WTC11 (cell line): ENCODE measurements around the gene OSGEPL1. TPM values are rescaled to one million over a fixed set of nuclear protein-coding genes. Genes with fewer than 3 reads are reported as not detected.

Experiments used
- ATAC-seq: fragments of 200-7000 bp; cut with Tn5 transposase; 2 replicates; pipeline ENCODE4 v1.10.0; 2021; ENCODE audit warnings: mild to moderate bottlenecking, moderate library complexity
- CTCF ChIA-PET: fragments of 300-600 bp; sonication (Branson Sonifier 250); formaldehyde crosslinking; loops from one replicate; lab custom pipeline; 2021; ENCODE audit warnings: antibody characterized with exemption; lab: Charles Lee
- POLR2A ChIA-PET: fragments of 350-600 bp; sonication (Branson Sonifier 250); formaldehyde crosslinking; loops from one replicate; lab custom pipeline; 2021; ENCODE audit warnings: antibody characterized with exemption; lab: Charles Lee
- DNase-seq: peaks from one replicate; pipeline ENCODE4 v3.0.0; 2021; ENCODE audit warnings: low spot score
- H3K27ac Mint-ChIP-seq: 2 replicates; pipeline ENCODE4 v1.8.0; 2021; ENCODE audit warnings: mixed read lengths
- H3K27me3 Mint-ChIP-seq: 2 replicates; pipeline ENCODE4 v1.8.0; 2021; ENCODE audit warnings: low read depth, mild to moderate bottlenecking, moderate library complexity, mixed read lengths
- H3K36me3 Mint-ChIP-seq: 2 replicates; pipeline ENCODE4 v1.8.0; 2021; ENCODE audit warnings: mixed read lengths
- H3K4me1 Mint-ChIP-seq: 2 replicates; pipeline ENCODE4 v1.8.0; 2022; ENCODE audit warnings: mixed read lengths
- H3K4me3 Mint-ChIP-seq: 2 replicates; pipeline ENCODE4 v1.8.0; 2021; ENCODE audit warnings: mild to moderate bottlenecking, moderate library complexity, mixed read lengths
- H3K9me3 Mint-ChIP-seq: 2 replicates; pipeline ENCODE4 v1.8.0; 2021; ENCODE audit warnings: mixed read lengths
- CBFB ChIP-seq: sonication (generic); formaldehyde crosslinking; IDR thresholded peaks from 2 replicates; pipeline ENCODE4 v1.8.1; 2022; ENCODE audit warnings: mild to moderate bottlenecking, low read depth, missing genetic modification reagents
- FOXJ3 ChIP-seq: sonication (generic); formaldehyde crosslinking; IDR thresholded peaks from 2 replicates; pipeline ENCODE4 v1.9.0; 2021; ENCODE audit warnings: missing genetic modification reagents, mild to moderate bottlenecking, borderline replicate concordance
- FOXK1 ChIP-seq: sonication (generic); formaldehyde crosslinking; IDR thresholded peaks from 2 replicates; pipeline ENCODE4 v1.8.0; 2022; ENCODE audit warnings: mild to moderate bottlenecking, moderate library complexity, missing genetic modification reagents
- FOXP1 ChIP-seq: sonication (generic); formaldehyde crosslinking; IDR thresholded peaks from 2 replicates; pipeline ENCODE4 v1.8.0; 2022; ENCODE audit warnings: missing genetic modification reagents, mild to moderate bottlenecking, moderate library complexity, borderline replicate concordance
- FOXP4 ChIP-seq: sonication (generic); formaldehyde crosslinking; IDR thresholded peaks from 2 replicates; pipeline ENCODE4 v1.8.0; 2022; ENCODE audit warnings: mild to moderate bottlenecking, missing genetic modification reagents
- IRF1 ChIP-seq: sonication (generic); formaldehyde crosslinking; IDR thresholded peaks from 2 replicates; pipeline ENCODE4 v1.8.0; 2023; ENCODE audit warnings: missing genetic modification reagents
- IRF2 ChIP-seq: sonication (generic); formaldehyde crosslinking; IDR thresholded peaks from 2 replicates; pipeline ENCODE4 v1.8.0; 2022; ENCODE audit warnings: low read depth, missing genetic modification reagents, borderline replicate concordance
- KAT7 ChIP-seq: sonication (generic); formaldehyde crosslinking; IDR thresholded peaks from 2 replicates; pipeline ENCODE4 v1.8.1; 2023; ENCODE audit warnings: missing genetic modification reagents, mild to moderate bottlenecking, borderline replicate concordance
- NFE2L1 ChIP-seq: sonication (generic); formaldehyde crosslinking; IDR thresholded peaks from 2 replicates; pipeline ENCODE4 v1.8.1; 2023; ENCODE audit warnings: missing genetic modification reagents
- PRDM15 ChIP-seq: sonication (generic); formaldehyde crosslinking; IDR thresholded peaks from 2 replicates; pipeline ENCODE4 v1.8.0; 2022; ENCODE audit warnings: missing genetic modification reagents
- RELA ChIP-seq: sonication (generic); formaldehyde crosslinking; IDR thresholded peaks from 2 replicates; pipeline ENCODE4 v1.8.1; 2022; ENCODE audit warnings: missing genetic modification reagents, mild to moderate bottlenecking, borderline replicate concordance
- STAT6 ChIP-seq: sonication (generic); formaldehyde crosslinking; conservative IDR thresholded peaks from 2 replicates; pipeline ENCODE4 v1.8.1; 2023; ENCODE audit warnings: mild to moderate bottlenecking, low read depth, missing genetic modification reagents, moderate library complexity
- TCF7 ChIP-seq: sonication (generic); formaldehyde crosslinking; IDR thresholded peaks from 2 replicates; pipeline ENCODE4 v1.8.0; 2022; ENCODE audit warnings: mild to moderate bottlenecking, low read depth, missing genetic modification reagents, moderate library complexity
- TP53 ChIP-seq: sonication (generic); formaldehyde crosslinking; IDR thresholded peaks from 2 replicates; pipeline ENCODE4 v1.8.1; 2023; ENCODE audit warnings: mild to moderate bottlenecking, missing genetic modification reagents
- ZBTB21 ChIP-seq: sonication (generic); formaldehyde crosslinking; IDR thresholded peaks from 2 replicates; pipeline ENCODE4 v1.8.1; 2023; ENCODE audit warnings: mild to moderate bottlenecking, missing genetic modification reagents, borderline replicate concordance
- ZNF219 ChIP-seq: sonication (generic); formaldehyde crosslinking; IDR thresholded peaks from 2 replicates; pipeline ENCODE4 v1.8.0; 2023; ENCODE audit warnings: missing genetic modification reagents, mild to moderate bottlenecking, borderline replicate concordance
- ZNF671 ChIP-seq: fragments of 250-450 bp; sonication (Bioruptor Pico); IDR thresholded peaks from 2 replicates; pipeline ENCODE4 v1.8.0; 2021; ENCODE audit warnings: mild to moderate bottlenecking
- total RNA-seq: library from RNA; stranded (reverse); gene quantifications from 3 replicates; pipeline ENCODE4 v1.2.3, GENCODE V29; 2021
- TF ChIP-seq, protein P1 (sequence below): sonication (generic); formaldehyde crosslinking; IDR thresholded peaks from 2 replicates; pipeline ENCODE4 v1.8.0; 2022; ENCODE audit warnings: mild to moderate bottlenecking, missing genetic modification reagents
- TF ChIP-seq, protein P2 (sequence below): sonication (generic); formaldehyde crosslinking; IDR thresholded peaks from 2 replicates; pipeline ENCODE4 v1.8.0; 2022; ENCODE audit warnings: mild to moderate bottlenecking, missing genetic modification reagents
- TF ChIP-seq, protein P3 (sequence below): sonication (generic); formaldehyde crosslinking; IDR thresholded peaks from 2 replicates; pipeline ENCODE4 v1.8.1; 2022; ENCODE audit warnings: mild to moderate bottlenecking, moderate library complexity, missing genetic modification reagents

Gene OSGEPL1
- total RNA-seq, 1 experiment from 2014 or later = 15.2 TPM

GRCh38 chr2:189791338-189792042 lies 28.9 kb upstream of the OSGEPL1 start (continued):
- no peak for TF ChIP-seq TCF7 (CRISPR knock-in tag)
- TF ChIP-seq RELA (CRISPR knock-in tag) = no peak
- no peak for TF ChIP-seq IRF2 (CRISPR knock-in tag)
- TF ChIP-seq FOXJ3 (CRISPR knock-in tag) = no peak
- TF ChIP-seq TP53 (CRISPR knock-in tag) = no peak
- TF ChIP-seq, all 79 proteins: peak for 0

GRCh38 chr2:189783927-189784867 lies 21.6 kb upstream of the OSGEPL1 start, which contains the start of the genes ORMDL1 and PMS1:
Gene ORMDL1, minus strand, starts transcription at chr2:189784339. Its CDS starts 1,744 bp downstream, at chr2:189782595.
Gene PMS1, plus strand, starts transcription at chr2:189784450. Its CDS starts 7,360 bp downstream, at chr2:189791810.
- POLR2A ChIA-PET = interaction anchor here (0.9 to 1.9 kb wide), 3 partner anchors 18 to 123 kb away, joined by 3 to 15 read pairs (median 4); partner anchors contain the start of gene OSGEPL1
- Mint-ChIP-seq H3K36me3 (peaks cover 41% of the 10 kb centered on the region), H3K4me1 (peaks cover 30% of the 10 kb centered on the region)
- TF ChIP-seq ZNF671 = no peak
- 0 out of 2 replicates have a peak, but pooled peaks have one; percentile 95 for TF ChIP-seq KAT7 (CRISPR knock-in tag)
- TF ChIP-seq, protein P1, sequence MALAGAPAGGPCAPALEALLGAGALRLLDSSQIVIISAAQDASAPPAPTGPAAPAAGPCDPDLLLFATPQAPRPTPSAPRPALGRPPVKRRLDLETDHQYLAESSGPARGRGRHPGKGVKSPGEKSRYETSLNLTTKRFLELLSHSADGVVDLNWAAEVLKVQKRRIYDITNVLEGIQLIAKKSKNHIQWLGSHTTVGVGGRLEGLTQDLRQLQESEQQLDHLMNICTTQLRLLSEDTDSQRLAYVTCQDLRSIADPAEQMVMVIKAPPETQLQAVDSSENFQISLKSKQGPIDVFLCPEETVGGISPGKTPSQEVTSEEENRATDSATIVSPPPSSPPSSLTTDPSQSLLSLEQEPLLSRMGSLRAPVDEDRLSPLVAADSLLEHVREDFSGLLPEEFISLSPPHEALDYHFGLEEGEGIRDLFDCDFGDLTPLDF (CRISPR knock-in tag) = no peak
- TF ChIP-seq STAT6 (CRISPR knock-in tag) = 0 out of 2 replicates have a peak, but pooled peaks have one; percentile 41
- peak; percentile 94; the same call in 1 of the 2 replicates for TF ChIP-seq FOXP1
- TF ChIP-seq FOXK1 (CRISPR knock-in tag) = peak; percentile 64
- TF ChIP-seq, protein P2, sequence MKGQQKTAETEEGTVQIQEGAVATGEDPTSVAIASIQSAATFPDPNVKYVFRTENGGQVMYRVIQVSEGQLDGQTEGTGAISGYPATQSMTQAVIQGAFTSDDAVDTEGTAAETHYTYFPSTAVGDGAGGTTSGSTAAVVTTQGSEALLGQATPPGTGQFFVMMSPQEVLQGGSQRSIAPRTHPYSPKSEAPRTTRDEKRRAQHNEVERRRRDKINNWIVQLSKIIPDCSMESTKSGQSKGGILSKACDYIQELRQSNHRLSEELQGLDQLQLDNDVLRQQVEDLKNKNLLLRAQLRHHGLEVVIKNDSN = peak; percentile 60; the same call in 1 of the 2 replicates
- peak; percentile 69; the same call in 1 of the 2 replicates for TF ChIP-seq FOXP4 (CRISPR knock-in tag)
- no peak for TF ChIP-seq PRDM15
- TF ChIP-seq, protein P3, sequence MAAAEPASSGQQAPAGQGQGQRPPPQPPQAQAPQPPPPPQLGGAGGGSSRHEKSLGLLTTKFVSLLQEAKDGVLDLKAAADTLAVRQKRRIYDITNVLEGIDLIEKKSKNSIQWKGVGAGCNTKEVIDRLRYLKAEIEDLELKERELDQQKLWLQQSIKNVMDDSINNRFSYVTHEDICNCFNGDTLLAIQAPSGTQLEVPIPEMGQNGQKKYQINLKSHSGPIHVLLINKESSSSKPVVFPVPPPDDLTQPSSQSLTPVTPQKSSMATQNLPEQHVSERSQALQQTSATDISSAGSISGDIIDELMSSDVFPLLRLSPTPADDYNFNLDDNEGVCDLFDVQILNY (CRISPR knock-in tag) = peak; percentile 93
- 0 out of 2 replicates have a peak, but pooled peaks have one; percentile 49 for TF ChIP-seq NFE2L1
- peak; percentile 84 for TF ChIP-seq IRF1
- peak; percentile 69; the same call in 1 of the 2 replicates for TF ChIP-seq CBFB (CRISPR knock-in tag)
- TF ChIP-seq ZNF219 (CRISPR knock-in tag) = peak; percentile 52; the same call in 1 of the 2 replicates
- TF ChIP-seq ZBTB21 (CRISPR knock-in tag) = peak; percentile 64

More at GRCh38 chr2:189783927-189784867, 21.6 kb upstream of the OSGEPL1 start, which contains the start of the genes ORMDL1 and PMS1:
- Mint-ChIP-seq H3K27ac (peak within 1 kb of the TSS; percentile 92), H3K9me3 (no peaks in the 10 kb centered on the region), H3K4me3 (peak within 1 kb of the TSS; percentile 82), H3K27me3 (no peaks in the 10 kb centered on the region)
- CTCF ChIA-PET = interaction anchor here (1.0 to 1.9 kb wide), 3 partner anchors 21 to 107 kb away, joined by 3 to 13 read pairs (median 4); partner anchors contain the start of gene OSGEPL1
- peak; percentile 93 for DNase-seq
- ATAC-seq = peak; percentile 95
